ENCODE measurements around the gene KRTAP10-2. TPM values are rescaled to one million over a fixed set of nuclear protein-coding genes. Genes with fewer than 3 reads are reported as not detected.

The KRTAP10-2 gene
- total RNA-seq, 1 experiment from 2014 or later, result not detected

- no peaks in the 10 kb centered on the region for H3K4me1 Mint-ChIP-seq (ENCODE audit: insufficient read depth, unreplicated experiment)
- no peaks in the 10 kb centered on the region for H3K9me3 Mint-ChIP-seq (ENCODE audit: unreplicated experiment)
- H3K4me3 Mint-ChIP-seq (ENCODE audit: unreplicated experiment), result no peak overlapping the region
- H3K36me3 Mint-ChIP-seq (ENCODE audit: insufficient read depth, unreplicated experiment), result no peaks in the 10 kb centered on the region
- intact Hi-C loops (cut with micrococcal nuclease), result no loop called here
- BruUV-seq (replicated peaks), result no TSS peak
- CTCF ChIA-PET, result no interaction called here
- no peak overlapping the region for H3K27ac Mint-ChIP-seq (ENCODE audit: low read depth, unreplicated experiment)
- peaks cover 16% of the 10 kb centered on the region for H3K27me3 Mint-ChIP-seq (ENCODE audit: insufficient read depth, unreplicated experiment)
- no peak for TF ChIP-seq CTCF (IDR thresholded peaks at IDR 0.05; ENCODE audit: unreplicated experiment)
- DNase-seq (ENCODE audit: unreplicated experiment), result no peak
- POLR2A ChIA-PET, result no interaction called here
Measured at GRCh38 chr21:44522753-44523204, 28.5 kb downstream of the KRTAP10-2 start.

GRCh38 chr21:44521928-44522752, 29.2 kb downstream of the KRTAP10-2 start:
- BruUV-seq (replicated peaks), result no TSS peak
- Mint-ChIP-seq H3K27ac (ENCODE audit: low read depth, unreplicated experiment) (no peak overlapping the region), H3K36me3 (ENCODE audit: insufficient read depth, unreplicated experiment) (no peaks in the 10 kb centered on the region), H3K4me3 (ENCODE audit: unreplicated experiment) (no peak overlapping the region), H3K27me3 (ENCODE audit: insufficient read depth, unreplicated experiment) (peaks cover 16% of the 10 kb centered on the region), H3K9me3 (ENCODE audit: unreplicated experiment) (no peaks in the 10 kb centered on the region), H3K4me1 (ENCODE audit: insufficient read depth, unreplicated experiment) (no peaks in the 10 kb centered on the region)
- intact Hi-C loops (cut with micrococcal nuclease), result no loop called here
- DNase-seq (ENCODE audit: unreplicated experiment), result no peak
- POLR2A ChIA-PET, result no interaction called here
- CTCF ChIA-PET, result no interaction called here
- TF ChIP-seq CTCF (IDR thresholded peaks at IDR 0.05; ENCODE audit: unreplicated experiment), result no peak

- no peak for DNase-seq (ENCODE audit: unreplicated experiment)
- POLR2A ChIA-PET, result no interaction called here
- peaks cover 16% of the 10 kb centered on the region for H3K27me3 Mint-ChIP-seq (ENCODE audit: insufficient read depth, unreplicated experiment)
- H3K4me3 Mint-ChIP-seq (ENCODE audit: unreplicated experiment), result no peak overlapping the region
- H3K27ac Mint-ChIP-seq (ENCODE audit: low read depth, unreplicated experiment), result no peak overlapping the region
- TF ChIP-seq CTCF (IDR thresholded peaks at IDR 0.05; ENCODE audit: unreplicated experiment), result no peak
- no peaks in the 10 kb centered on the region for H3K4me1 Mint-ChIP-seq (ENCODE audit: insufficient read depth, unreplicated experiment)
- intact Hi-C loops (cut with micrococcal nuclease), result no loop called here
- BruUV-seq (replicated peaks), result no TSS peak
- no peaks in the 10 kb centered on the region for H3K9me3 Mint-ChIP-seq (ENCODE audit: unreplicated experiment)
- H3K36me3 Mint-ChIP-seq (ENCODE audit: insufficient read depth, unreplicated experiment), result no peaks in the 10 kb centered on the region
- CTCF ChIA-PET, result no interaction called here
Measured at GRCh38 chr21:44521301-44521927, 29.9 kb downstream of the KRTAP10-2 start.

- no peak for TF ChIP-seq CTCF (IDR thresholded peaks at IDR 0.05; ENCODE audit: unreplicated experiment)
- no peak for DNase-seq (ENCODE audit: unreplicated experiment)
- ChIA-PET POLR2A (no interaction called here), CTCF (interaction anchor here (2.0 kb wide), 1 partner anchor 10 kb away, joined by 5 read pairs; no protein-coding TSS in a partner anchor)
- intact Hi-C loops (cut with micrococcal nuclease), result no loop called here
- H3K27ac Mint-ChIP-seq (ENCODE audit: low read depth, unreplicated experiment), result no peak overlapping the region
- no peaks in the 10 kb centered on the region for H3K9me3 Mint-ChIP-seq (ENCODE audit: unreplicated experiment)
- BruUV-seq (replicated peaks), result no TSS peak
- H3K4me3 Mint-ChIP-seq (ENCODE audit: unreplicated experiment), result no peak overlapping the region
- no peaks in the 10 kb centered on the region for H3K4me1 Mint-ChIP-seq (ENCODE audit: insufficient read depth, unreplicated experiment)
- peaks cover 16% of the 10 kb centered on the region for H3K27me3 Mint-ChIP-seq (ENCODE audit: insufficient read depth, unreplicated experiment)
- H3K36me3 Mint-ChIP-seq (ENCODE audit: insufficient read depth, unreplicated experiment), result no peaks in the 10 kb centered on the region
Measured at GRCh38 chr21:44520326-44521300, 30.7 kb downstream of the KRTAP10-2 start.
